Kidney epithelial cell (primary cell): Measurements from ENCODE around the gene ZNF107. TPM values are rescaled to one million over a fixed set of nuclear protein-coding genes. Genes with fewer than 3 reads are reported as not detected.

Experiments
- DNase-seq: peaks from one replicate; pipeline ENCODE4 v3.0.0-alpha.2; 2010; ENCODE audit warnings: low read depth
- H3K27me3 ChIP-seq: 2 replicates; pipeline ENCODE4 v1.6.0; 2011; ENCODE audit warnings: low read length; ENCODE audit not compliant: control insufficient read depth, insufficient read depth
- H3K36me3 ChIP-seq: 2 replicates; pipeline ENCODE4 v1.5.1; 2011; ENCODE audit warnings: low read length; ENCODE audit not compliant: control insufficient read depth, insufficient read depth
- H3K4me3 ChIP-seq: 2 replicates; pipeline ENCODE4 v1.5.1; 2011; ENCODE audit warnings: low read depth, mild to moderate bottlenecking, control low read depth, low read length
- total RNA-seq: library from RNA; depleted of rRNA; stranded (reverse); fragments of >200 nt; gene quantifications from 2 replicates; pipeline ENCODE4 v1.2.3, GENCODE V29; 2015
- TF ChIP-seq, protein P1 (sequence below): IDR thresholded peaks from 2 replicates; pipeline ENCODE4 v1.5.1; 2011; ENCODE audit warnings: mild to moderate bottlenecking, moderate library complexity, low read length, control low read depth, inconsistent platforms; ENCODE audit not compliant: insufficient read depth, poor library complexity, severe bottlenecking

The ZNF107 gene
- total RNA-seq, 1 donor from 2014 or later, result 4.2 TPM

DNA sequence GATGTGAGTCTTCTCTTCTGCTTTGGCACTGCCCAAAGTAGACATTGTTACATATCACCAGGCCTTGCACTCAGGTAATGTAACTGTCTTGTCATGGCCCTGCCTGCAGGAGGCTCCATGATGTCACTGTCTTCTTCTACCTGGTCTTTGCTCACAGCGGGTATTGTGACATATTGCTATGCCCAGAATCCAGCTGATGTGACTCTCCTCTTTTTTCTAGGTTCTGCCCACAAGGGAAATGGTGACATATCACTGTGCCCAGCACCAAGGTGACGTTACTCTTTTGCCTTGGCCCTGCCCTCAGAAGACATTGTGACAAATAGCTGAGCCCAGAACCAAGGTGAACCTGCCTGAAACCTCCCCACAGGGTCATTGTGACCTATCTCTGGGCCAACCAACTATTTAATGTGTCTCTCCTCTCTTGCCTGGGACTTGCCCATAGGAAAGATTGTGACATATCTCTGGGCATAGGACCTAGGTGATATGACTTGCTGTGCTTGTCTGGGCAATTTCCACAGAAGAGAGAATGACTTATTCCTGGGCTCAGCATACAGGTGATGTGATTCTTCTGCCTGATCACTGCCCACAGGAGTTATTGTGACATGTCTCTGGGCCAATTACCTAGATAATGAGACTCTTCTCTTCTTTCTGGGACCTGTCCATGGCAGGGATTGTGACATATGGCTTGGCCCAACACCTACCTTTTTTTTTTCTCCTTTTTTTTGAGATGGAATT, 26.5 kb upstream of the ZNF107 start:
- TF ChIP-seq, protein P1, sequence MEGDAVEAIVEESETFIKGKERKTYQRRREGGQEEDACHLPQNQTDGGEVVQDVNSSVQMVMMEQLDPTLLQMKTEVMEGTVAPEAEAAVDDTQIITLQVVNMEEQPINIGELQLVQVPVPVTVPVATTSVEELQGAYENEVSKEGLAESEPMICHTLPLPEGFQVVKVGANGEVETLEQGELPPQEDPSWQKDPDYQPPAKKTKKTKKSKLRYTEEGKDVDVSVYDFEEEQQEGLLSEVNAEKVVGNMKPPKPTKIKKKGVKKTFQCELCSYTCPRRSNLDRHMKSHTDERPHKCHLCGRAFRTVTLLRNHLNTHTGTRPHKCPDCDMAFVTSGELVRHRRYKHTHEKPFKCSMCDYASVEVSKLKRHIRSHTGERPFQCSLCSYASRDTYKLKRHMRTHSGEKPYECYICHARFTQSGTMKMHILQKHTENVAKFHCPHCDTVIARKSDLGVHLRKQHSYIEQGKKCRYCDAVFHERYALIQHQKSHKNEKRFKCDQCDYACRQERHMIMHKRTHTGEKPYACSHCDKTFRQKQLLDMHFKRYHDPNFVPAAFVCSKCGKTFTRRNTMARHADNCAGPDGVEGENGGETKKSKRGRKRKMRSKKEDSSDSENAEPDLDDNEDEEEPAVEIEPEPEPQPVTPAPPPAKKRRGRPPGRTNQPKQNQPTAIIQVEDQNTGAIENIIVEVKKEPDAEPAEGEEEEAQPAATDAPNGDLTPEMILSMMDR, result no peak
- no peak overlapping the region for H3K4me3 ChIP-seq
- DNase-seq, result no peak

DNA sequence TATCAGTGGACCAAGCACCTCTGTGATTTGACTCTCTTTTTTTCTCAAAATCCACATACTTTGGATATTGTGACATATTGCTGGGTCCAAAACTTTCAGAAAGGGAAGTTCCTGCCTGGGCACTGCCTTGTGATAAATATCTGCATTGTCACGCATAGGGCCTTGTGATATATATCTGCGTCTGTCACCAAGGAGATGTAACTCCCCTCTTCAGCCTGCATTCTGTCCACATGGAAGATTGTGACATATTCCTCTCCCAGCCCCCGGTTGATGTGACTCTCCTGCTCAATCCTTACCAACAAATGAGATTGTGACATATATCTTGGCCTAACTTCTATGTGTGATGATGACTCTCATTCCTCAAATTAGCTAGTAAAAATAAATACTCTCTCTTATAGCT, 25.4 kb upstream of the ZNF107 start:
- TF ChIP-seq, protein P1, result no peak
- Histone ChIP-seq H3K4me3 (no peak overlapping the region), H3K36me3 (no peaks in the 10 kb centered on the region), H3K27me3 (no peaks in the 10 kb centered on the region)
- DNase-seq, result no peak

More for the DNA sequence above, 26.5 kb upstream of the ZNF107 start:
- H3K27me3 ChIP-seq, result no peaks in the 10 kb centered on the region
- no peaks in the 10 kb centered on the region for H3K36me3 ChIP-seq

DNA sequence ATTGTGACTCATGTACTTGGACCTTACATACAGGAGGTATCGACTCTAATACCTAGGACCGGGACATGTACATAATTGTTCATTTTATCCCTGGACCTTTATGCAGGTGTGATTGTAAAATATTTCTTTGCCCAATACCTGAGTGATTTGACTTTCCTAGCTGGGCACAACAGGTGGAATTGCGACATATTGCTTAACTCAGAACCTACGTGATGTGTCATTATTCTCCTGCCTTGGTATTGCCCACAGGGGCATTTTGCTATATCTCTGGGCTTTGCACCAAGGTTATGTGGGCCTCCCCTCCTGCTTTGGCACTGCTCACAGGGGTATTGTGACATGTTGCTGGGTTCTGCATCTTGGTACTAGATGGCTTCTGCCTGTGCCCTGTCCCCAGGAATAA, 23.9 kb upstream of the ZNF107 start:
- H3K27me3 ChIP-seq, result no peaks in the 10 kb centered on the region
- DNase-seq, result no peak
- H3K4me3 ChIP-seq, result no peak overlapping the region
- TF ChIP-seq, protein P1, result no peak
- no peaks in the 10 kb centered on the region for H3K36me3 ChIP-seq

DNA sequence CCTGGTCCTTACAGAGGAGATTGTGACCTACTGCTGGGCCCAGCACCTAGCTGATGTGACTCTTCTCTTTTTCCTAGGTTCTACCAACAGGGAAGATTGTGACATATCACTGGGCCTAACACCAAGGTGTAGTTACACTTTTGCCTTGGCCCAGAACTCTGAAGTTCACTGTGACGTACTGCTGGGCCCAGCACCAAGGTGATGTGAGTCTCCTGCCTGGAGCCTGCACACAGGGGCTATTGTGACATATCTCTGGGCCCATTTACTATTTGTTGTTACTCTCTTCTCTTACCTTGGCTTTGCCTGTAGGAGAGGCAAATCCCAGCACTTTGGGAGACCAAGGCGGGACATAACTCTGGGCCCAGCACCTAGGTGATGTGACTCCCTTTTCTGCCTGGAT, 23.1 kb upstream of the ZNF107 start:
- no peaks in the 10 kb centered on the region for H3K36me3 ChIP-seq
- no peaks in the 10 kb centered on the region for H3K27me3 ChIP-seq
- DNase-seq, result no peak
- TF ChIP-seq, protein P1, result no peak
- H3K4me3 ChIP-seq, result no peak overlapping the region

DNA sequence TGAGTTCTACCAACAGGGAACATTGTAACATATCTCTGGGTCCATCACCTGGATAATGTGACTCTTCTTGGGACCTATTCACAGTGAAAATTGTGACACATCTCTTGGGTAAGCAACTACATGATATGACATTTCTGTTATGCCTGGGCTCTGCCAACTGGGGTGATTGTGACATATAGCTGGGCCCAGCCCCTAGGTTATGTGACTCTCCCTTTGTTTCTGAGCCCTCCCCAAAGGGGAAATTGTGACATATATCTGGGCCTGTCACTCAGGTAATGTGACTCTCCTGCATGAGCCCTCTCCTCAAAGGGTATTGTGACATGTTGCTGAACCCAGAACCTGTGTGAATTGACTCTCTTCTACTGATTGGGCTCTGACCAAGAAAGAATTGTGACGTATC, 22.4 kb upstream of the ZNF107 start:
- TF ChIP-seq, protein P1, result no peak
- Histone ChIP-seq H3K36me3 (no peaks in the 10 kb centered on the region), H3K27me3 (no peaks in the 10 kb centered on the region), H3K4me3 (no peak overlapping the region)
- no peak for DNase-seq

DNA sequence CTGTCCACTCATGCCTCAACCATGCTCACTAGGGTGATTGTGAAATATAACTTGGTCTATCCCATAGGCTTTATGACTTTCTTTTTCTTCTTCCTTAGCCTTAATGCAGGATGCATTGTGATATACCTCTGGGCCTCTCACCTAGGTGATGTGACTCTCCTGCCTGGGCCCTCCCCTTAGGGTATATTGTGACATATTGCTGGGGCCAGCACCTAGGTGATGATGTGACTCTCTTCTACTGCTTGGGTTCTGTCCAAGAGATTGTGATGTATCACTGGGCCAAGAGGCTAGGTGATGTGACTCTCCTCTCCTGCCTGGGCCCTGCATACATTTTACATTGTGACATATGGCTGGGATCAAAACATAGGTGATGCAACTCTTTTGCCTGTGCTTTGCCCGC, 14.7 kb upstream of the ZNF107 start:
- TF ChIP-seq, protein P1, result no peak
- no peaks in the 10 kb centered on the region for H3K27me3 ChIP-seq
- DNase-seq, result no peak
- no peak overlapping the region for H3K4me3 ChIP-seq
- no peaks in the 10 kb centered on the region for H3K36me3 ChIP-seq
